Calu3 (cell line): ENCODE measurements around the gene H6PD. TPM values are rescaled to one million over a fixed set of nuclear protein-coding genes. Genes with fewer than 3 reads are reported as not detected.

ENCODE experiments used
- BruUV-seq: library from RNA; stranded (reverse); fragments of 400-500 nt; replicated peaks from 2 replicates; lab custom pipeline; 2021; lab: Mats Ljungman, UMichigan
- CTCF ChIA-PET: fragments of 300-600 bp; sonication (Branson Sonifier 250); formaldehyde crosslinking; loops from one replicate; lab custom pipeline; 2022; ENCODE audit warnings: antibody characterized with exemption; lab: Charles Lee
- DNase-seq: peaks from one replicate; pipeline ENCODE4 v3.0.0; 2022
- H3K27ac Mint-ChIP-seq: one replicate; pipeline ENCODE4 v1.8.0; 2022; ENCODE audit warnings: mixed read lengths; ENCODE audit not compliant: unreplicated experiment
- H3K27me3 Mint-ChIP-seq: one replicate; pipeline ENCODE4 v1.8.0; 2022; ENCODE audit warnings: mixed read lengths; ENCODE audit not compliant: unreplicated experiment
- H3K36me3 Mint-ChIP-seq: one replicate; pipeline ENCODE4 v1.8.0; 2022; ENCODE audit warnings: mild to moderate bottlenecking, moderate library complexity, mixed read lengths; ENCODE audit not compliant: insufficient read depth, unreplicated experiment
- H3K4me1 Mint-ChIP-seq: one replicate; pipeline ENCODE4 v1.8.0; 2022; ENCODE audit warnings: mild to moderate bottlenecking, low read depth, mixed read lengths; ENCODE audit not compliant: unreplicated experiment
- H3K4me3 Mint-ChIP-seq: one replicate; pipeline ENCODE4 v1.8.0; 2022; ENCODE audit warnings: mild to moderate bottlenecking, low read depth, moderate library complexity, mixed read lengths; ENCODE audit not compliant: unreplicated experiment
- H3K9me3 Mint-ChIP-seq: one replicate; pipeline ENCODE4 v1.8.0; 2022; ENCODE audit warnings: low read depth, mixed read lengths; ENCODE audit not compliant: unreplicated experiment
- CTCF ChIP-seq: fragments of 200-600 bp; IDR thresholded peaks from one replicate; pipeline ENCODE4 v1.8.0; 2022; ENCODE audit warnings: antibody characterized with exemption; ENCODE audit not compliant: unreplicated experiment
- intact Hi-C: fragments of 100-400 bp; cut with micrococcal nuclease; formaldehyde crosslinking; loops from one replicate; pipeline ENCODE4 v1.10.0; 2022; ENCODE audit not compliant: unreplicated experiment
- total RNA-seq: library from RNA; stranded (reverse); gene quantifications from 2 replicates; pipeline ENCODE4 v1.2.3, GENCODE V29; 2022

Gene H6PD
- total RNA-seq, 1 experiment from 2014 or later = 18.0 TPM

- Mint-ChIP-seq H3K27ac (no peak overlapping the region), H3K9me3 (peaks cover 6% of the 10 kb centered on the region), H3K4me1 (no peaks in the 10 kb centered on the region), H3K4me3 (no peak overlapping the region), H3K27me3 (peaks cover 33% of the 10 kb centered on the region), H3K36me3 (no peaks in the 10 kb centered on the region)
- no peak for TF ChIP-seq CTCF
- intact Hi-C loops = no loop called here
- DNase-seq = no peak
- CTCF ChIA-PET = no interaction called here
- BruUV-seq = no TSS peak
These were observed 11.5 kb upstream of the H6PD start for GRCh38 chr1:9222846-9223625.

- H3K27me3 Mint-ChIP-seq = peaks cover 33% of the 10 kb centered on the region
- no peak for TF ChIP-seq CTCF
- no peak overlapping the region for H3K4me3 Mint-ChIP-seq
- DNase-seq = no peak
- no peaks in the 10 kb centered on the region for H3K4me1 Mint-ChIP-seq
- no TSS peak for BruUV-seq
- intact Hi-C loops = no loop called here
- no peaks in the 10 kb centered on the region for H3K36me3 Mint-ChIP-seq
- CTCF ChIA-PET = interaction anchor here (1.3 kb wide), 1 partner anchor 9 kb away, joined by 3 read pairs; the partner anchor contains the start of gene H6PD
- peaks cover 6% of the 10 kb centered on the region for H3K9me3 Mint-ChIP-seq
- no peak overlapping the region for H3K27ac Mint-ChIP-seq
These were observed 9.7 kb upstream of the H6PD start for GRCh38 chr1:9224664-9225410.

GRCh38 chr1:9225411-9225785 lies 9.2 kb upstream of the H6PD start:
- intact Hi-C loops = no loop called here
- peaks cover 33% of the 10 kb centered on the region for H3K27me3 Mint-ChIP-seq
- no peak overlapping the region for H3K4me3 Mint-ChIP-seq
- no peak for DNase-seq
- H3K9me3 Mint-ChIP-seq = peaks cover 6% of the 10 kb centered on the region
- CTCF ChIA-PET = interaction anchor here (1.3 kb wide), 1 partner anchor 9 kb away, joined by 3 read pairs; the partner anchor contains the start of gene H6PD
- H3K36me3 Mint-ChIP-seq = no peaks in the 10 kb centered on the region
- no peaks in the 10 kb centered on the region for H3K4me1 Mint-ChIP-seq
- no peak for TF ChIP-seq CTCF
- H3K27ac Mint-ChIP-seq = no peak overlapping the region
- no TSS peak for BruUV-seq

GRCh38 chr1:9228609-9229008 lies 6.0 kb upstream of the H6PD start:
- peaks cover under 1% of the 10 kb centered on the region for H3K9me3 Mint-ChIP-seq
- no peak for DNase-seq
- peaks cover 14% of the 10 kb centered on the region for H3K4me1 Mint-ChIP-seq
- CTCF ChIA-PET = no interaction called here
- H3K27me3 Mint-ChIP-seq = peaks cover 21% of the 10 kb centered on the region
- H3K27ac Mint-ChIP-seq = no peak overlapping the region
- no TSS peak for BruUV-seq
- H3K4me3 Mint-ChIP-seq = no peak overlapping the region
- H3K36me3 Mint-ChIP-seq = no peaks in the 10 kb centered on the region
- no peak for TF ChIP-seq CTCF
- intact Hi-C loops = no loop called here
